HG02852 (cell line): ENCODE data around the gene KCNQ1.
A peak's percentile ranks its signal among the peaks of the same experiment; 100 is the strongest.

ENCODE experiments used
- ATAC-seq: cut with Tn5 transposase; IDR thresholded peaks from one replicate; pipeline ENCODE4 v1.9.1; 2021; ENCODE audit warnings: mild to moderate bottlenecking, moderate library complexity; ENCODE audit not compliant: unreplicated experiment

KCNQ1 gene

DNA sequence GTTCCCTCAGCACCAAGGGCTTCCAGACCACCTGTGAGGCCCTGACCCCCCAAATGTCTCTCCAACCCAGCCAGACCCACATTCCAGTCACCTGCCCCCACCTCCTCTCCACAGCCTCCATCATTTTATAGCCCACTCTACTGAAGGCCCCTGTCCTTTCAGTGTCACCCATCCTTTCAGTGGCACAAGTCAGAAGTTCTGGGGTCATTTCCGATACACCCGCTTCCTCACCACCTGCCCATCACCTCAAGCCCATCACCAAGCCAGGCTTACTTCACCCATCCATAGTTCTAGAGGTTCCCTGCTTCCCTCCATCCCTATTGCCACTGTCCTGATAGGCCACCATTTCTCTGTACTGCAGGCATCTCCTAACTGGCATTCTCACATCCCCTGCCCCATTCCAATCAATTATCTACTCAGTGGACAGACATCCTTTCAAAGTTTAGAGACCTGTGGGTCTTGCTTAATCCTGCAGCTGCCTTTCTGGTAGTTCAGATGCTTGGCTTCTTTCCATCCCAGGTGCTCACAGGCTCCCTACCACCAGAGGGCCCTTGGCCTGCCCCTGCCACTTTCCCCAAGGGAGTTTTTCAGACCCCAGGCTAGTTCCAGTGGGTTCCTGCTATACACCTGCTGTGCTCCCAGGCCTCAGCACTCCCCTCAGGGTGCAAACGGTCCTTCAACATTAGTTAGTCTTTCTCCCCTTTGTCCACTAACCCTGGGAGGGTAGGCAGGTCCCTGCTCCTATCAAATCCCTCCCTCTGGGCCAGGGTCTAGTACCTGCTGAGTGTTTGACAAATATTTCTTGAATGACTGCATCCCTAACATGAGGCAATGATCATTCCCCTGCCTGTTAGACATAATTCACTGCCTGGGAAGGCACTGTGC lies 247.4 kb downstream of the KCNQ1 start:
- no peak for ATAC-seq

DNA sequence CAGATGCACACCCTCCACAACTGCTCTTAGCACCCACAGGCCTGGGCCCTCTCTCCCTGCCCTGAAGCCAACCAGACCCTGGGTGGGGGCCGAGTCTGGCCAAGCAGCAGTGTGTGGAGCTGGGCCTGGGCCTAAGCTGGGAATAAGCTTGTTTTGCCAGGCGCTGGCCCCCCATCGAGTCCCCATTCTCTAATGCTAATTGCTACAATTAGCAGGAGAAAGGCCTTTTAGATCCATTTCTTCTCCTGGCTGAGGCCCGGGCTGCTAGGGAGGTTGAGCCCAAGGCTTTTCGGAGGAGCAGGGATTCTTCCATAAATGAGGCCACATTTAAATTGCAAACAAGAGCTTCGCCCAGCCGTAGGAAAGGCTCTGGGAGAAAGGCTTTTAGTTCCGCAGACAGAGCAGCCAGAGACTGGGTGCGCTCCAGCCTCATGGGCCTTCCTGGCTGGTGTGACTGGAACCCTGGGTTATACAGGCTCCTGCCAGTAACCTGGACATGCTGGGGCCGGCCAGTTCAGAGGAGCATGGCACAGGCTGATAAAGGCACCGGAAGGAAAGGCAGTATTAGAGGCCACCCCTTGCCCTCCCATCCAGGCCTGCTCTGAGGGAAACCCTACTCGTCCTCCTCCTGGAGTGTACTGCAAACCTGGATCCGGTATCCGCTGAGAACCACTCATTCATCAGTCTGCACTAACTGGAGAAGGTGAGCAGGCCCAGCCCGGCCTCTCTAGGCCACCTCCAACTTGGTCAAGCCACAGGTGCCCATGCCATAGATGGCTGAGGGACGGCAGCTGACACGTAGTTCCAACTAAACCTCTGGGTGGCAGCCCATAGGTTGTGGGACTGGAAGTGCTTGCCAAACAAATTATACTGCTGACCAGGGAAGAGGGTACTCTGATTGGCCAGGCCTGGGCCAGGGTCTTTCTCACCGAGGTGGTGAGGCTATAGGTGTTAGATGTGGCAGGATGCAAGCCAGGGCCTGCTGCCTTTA lies 248.8 kb downstream of the KCNQ1 start:
- no peak for ATAC-seq

DNA sequence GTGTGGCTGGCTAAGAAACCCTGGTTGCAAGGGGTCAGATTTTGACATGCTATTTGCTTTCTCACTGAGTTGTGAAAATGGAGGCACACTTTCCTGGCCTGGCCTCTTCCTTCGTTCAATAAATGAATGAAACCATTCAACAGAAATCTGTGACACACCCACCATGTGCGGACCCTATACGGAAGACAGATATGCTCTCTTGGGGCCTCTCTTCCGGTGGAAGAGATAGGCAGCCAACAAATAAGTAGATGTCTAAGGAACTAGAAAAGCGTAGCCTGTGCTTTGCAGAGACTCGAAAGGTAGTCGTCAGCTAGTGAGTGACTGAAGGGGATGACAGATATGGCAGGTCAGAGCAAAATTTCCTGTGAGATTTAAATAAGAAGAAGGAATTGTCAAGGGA lies 249.7 kb downstream of the KCNQ1 start:
- no peak for ATAC-seq

DNA sequence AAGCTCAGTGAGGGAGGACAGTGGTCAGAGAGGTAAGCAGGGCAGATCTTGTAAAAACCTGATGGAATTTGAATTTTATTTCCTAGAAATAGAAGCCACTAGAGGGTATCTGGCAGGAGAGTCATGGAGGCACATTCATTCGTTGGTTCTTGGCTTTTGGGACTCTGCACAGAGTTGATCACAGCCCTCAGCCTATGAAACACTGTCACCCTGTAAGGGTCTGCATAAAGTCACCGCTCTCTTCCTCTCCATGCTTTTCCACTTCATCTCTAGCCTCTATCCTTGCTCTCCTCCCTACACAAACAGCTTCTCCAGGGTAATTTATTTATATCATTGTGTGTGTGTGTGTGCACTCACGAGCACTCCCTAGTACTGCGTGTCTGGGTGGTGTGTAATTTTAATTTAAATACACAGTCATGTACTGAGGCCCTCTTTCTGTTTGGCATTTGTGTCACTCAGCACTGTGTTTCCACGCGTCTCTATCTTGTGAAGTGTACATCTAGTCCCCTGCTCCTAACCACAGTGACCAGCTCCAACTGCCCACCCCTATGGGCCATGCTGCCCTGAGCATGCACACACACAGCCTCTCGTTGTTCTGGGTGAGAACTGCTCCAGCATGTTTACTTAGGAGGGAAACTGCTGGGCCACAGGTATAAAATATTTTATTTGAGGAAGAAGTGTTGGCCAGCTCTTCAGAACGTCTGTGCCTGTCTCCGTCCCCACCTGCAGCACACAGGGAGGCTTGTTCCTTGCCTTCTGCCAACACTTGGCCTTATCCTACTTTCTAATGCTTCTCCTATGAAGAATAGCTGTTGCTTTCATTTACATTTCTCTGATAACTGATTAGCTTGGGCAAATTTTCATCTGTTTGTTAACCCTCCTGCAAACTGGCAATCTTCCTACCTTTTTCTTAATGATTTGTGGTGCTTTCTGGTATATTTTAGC lies 250.5 kb downstream of the KCNQ1 start:
- ATAC-seq: no peak

DNA sequence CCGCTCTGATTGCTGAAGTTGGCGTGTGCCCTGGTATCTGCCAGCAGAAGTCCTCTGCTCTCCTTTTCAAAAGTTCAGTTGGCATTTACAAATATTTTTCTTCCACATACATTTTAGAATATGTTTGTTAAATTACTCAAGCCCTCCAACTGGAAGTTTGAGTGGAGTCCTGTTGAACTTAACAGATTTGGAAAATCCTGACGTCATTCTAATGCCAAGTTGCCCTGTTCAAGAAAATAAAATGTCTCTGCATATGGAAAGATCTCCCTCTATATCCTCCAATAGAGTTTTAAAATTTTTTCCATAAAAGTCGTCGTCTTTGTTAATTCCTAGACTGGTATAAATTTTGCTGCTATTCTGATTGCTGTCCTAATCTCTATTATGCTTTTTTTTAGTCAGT lies 251.6 kb downstream of the KCNQ1 start:
- no peak for ATAC-seq

DNA sequence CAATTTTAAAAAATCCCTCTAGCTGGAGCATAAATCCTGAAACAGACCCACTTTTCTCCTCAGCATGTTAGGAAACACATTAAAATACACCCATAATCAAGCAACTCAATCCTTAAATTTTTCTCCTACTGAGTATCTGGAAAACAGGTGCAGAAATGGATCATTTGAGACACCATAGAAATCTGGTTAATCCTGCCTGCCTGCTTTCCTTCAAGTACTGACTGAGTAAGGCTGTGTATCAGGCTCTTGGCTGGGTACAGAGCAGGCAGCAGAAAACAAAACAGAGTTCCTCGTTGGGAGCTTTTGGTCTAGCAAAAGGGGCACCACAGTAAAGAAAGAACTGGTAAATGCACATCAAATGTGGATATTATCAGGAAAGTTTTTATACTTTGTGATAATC lies 253.1 kb downstream of the KCNQ1 start:
- no peak for ATAC-seq

DNA sequence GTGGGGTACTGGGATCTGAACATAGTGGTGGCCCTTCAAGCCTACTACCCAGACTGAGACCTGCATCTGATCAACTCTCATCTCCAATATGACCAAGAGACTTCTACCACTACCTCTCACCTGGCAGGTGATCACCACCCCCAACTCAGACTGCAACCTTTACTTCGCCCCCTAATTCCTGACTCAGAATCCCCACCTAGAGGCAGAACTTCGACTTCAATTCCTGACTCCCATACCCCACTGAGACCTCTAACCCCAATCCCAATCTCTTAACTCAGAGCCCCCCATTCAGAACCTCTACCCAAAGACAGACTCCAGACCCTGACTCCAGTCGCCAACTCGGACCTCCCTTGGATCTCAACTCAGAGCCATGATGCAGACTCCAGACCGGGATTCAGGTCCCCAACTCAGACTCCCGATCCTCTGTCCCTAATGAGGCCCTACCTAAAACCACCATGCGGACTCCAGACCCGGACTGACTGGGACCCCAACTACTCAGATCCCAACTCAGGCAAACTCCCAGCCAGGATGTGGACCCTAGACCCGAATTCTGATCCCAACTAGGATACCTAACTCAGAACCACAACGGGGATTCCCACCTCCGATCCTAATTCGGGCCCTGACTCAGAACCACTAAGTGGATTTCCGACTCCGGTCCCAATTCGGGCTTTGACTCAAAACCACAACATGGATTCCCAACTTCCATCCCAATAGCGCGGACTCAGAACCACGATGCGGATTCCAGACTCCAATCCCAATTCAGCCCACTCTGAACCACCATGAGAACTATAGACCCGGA lies 253.8 kb downstream of the KCNQ1 start:
- ATAC-seq: no peak

DNA sequence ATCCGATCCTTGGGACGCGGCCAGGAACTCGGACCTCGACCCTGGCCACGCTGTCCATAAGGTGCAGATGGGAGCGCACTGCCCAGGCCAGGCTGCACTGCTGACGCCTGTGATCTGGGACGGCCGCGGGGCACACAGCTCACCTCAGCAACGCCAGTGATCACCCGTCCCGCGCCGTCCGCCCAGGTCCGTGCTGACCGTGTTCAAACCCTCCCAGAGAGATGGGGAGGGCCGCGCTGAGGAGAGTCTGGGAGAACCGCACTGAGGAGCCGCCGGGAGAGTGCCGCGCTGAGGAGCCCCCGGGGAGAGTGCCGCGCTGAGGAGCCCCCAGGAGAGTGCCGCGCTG lies 254.3 kb downstream of the KCNQ1 start:
- ATAC-seq: no peak

DNA sequence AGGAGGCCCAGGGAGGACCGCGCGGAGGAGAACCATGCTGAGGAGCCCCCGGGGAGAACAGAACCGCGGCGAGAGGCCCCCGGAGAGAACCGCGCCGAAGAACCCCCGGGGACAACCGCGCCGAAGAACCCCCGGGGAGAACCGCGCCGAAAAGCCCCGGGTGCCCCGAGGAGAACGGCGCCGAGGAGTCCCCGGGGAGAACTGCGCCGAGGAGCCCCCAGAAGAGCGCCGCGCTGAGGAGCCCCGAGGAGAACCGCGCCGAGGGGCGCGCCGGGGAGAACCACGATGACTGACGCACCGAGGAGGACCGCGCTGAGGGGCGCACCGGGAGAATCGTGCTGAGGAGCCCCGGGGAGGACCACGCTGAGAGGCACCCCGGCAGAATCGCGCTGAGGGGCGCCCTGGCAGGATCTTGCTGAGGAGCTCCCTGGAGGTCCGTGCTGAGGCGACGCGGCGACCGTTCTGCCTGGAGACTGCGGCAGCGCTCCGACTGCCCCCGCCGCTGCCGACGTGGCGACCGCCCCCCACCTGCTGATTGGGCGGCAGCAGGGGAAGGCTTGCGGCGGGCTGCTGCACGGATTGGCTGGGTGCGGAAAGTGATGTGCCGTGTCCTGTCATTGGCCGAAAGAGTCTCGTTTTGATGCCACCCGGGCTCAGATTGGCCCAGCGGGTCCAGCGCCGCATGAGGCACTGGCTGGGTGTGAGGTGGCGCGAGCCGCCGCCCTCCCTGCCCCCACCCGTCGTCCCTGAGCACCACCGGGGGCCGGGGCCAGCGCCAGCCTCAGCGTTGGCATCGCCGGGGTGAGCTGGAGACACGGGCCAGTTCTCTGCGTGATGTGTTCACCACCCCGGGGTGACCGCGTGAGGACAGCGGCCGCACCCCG lies 255.0 kb downstream of the KCNQ1 start, which contains the start of gene KCNQ1OT1:
Gene KCNQ1OT1 (minus strand): TSS at position 464 of the 884 bp plus-strand sequence.
- ATAC-seq: peak; percentile 91

DNA sequence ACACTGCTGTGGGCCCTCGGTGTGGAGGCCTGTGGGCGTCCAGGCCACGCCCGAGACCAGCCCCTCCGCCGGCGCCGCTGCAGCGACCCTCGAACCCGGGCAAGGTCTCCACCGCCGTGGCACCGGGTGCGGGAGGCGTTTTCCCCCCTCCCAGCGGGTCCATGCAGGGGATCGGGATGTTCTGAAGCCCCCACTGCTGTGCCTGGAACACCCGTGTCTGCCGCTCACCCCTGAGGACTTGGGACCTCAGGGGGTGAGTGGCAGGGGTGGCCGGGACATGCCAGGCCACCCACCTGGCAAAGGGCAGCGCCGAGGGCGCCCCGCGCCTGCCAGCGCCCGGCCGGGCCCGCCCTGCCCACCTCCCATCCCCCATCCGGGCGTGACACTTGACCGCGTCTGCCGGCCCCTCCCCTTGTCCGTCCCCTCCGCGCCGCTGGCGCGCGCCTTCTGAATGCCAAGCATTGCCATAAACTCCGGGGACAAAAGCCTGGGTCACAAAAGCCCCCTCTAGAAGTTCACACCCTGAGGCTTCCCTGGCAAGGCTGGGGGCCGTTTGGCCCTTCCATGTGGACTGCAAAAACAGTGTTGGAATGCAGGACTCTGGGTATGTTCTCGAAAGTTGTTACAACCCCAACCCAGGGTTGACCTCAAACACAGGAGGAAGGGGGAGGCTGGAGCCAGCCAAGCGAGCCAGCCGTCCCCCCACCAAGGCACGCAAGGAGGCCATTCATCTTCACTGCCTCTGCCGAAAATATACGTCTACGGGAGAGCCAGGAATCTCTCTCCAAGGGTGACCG lies 255.8 kb downstream of the KCNQ1 start:
- peak; percentile 30 for ATAC-seq

DNA sequence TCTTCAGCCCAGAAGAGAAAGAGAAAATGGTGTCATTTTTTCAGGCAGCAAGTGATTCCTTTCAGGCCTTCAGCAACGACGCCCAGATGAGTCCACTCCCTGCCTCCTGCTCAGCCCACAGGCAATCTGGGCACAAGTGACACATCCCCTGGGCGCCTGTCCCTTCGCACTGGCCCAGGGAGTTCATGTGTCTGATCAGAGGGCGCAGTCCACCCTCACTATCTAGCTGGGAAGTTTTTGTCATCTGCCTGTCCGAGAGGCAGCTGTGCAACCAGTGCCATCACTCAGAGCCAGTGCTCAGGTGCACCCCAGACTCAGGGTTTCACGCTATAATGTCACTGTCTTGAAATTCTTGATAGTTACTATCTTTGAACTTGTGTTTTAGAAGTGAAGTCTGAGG lies 256.4 kb downstream of the KCNQ1 start:
- ATAC-seq: no peak

DNA sequence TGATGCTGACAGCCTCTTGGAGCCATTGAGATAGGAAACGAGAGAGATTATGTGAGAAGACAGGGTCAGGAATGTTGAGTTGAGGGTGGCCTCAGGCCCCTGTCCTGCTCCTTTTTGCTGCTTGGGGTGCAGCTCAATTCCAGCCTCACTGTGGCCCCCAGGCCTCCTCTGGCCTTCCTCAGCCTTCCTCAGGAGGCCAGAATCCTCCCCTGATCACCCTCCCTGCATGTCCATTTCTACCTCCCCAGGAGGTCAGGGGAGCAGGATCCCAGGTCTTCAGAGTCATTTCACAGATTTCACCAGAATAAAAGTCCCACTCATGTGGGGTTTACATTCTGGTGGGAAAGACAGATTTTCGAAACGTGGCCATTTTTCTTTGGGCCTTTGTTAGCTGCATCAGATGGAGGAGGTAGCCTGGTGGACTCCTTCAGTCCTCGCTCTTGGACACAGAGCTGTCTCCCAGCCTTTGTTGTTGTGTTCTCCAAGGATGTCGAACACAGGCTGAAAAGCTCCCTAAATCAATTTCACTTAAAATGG lies 257.2 kb downstream of the KCNQ1 start:
- no peak for ATAC-seq

DNA sequence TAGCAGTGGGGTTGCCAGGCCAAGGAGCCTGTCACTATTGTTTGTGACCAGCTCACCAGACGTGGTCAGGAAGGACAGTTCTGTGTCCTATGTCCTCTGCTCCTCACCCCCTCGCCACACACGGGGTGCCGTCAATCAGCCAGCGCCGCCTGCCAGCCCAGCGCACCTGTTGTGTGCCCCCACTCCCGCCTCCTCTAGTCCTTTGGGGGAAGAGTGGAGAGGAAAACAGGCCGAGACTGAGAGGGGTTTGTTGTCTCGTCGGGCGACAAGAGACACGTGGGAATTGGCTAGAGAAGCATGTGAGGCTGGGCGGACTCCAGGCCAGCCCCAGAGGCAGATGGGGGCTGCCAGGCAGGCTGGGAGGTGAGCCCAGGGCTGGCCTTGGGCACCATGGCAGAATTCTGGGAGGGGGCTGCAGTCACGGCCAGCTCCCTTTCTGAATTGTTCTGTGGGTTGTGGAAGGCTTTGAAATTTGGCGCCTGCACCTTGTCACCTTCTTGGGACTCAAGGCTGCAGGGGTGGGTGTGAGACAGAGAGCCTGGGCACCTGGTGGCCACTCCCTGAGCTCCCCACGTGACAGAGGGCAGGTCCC lies 258.1 kb downstream of the KCNQ1 start:
- ATAC-seq: no peak

DNA sequence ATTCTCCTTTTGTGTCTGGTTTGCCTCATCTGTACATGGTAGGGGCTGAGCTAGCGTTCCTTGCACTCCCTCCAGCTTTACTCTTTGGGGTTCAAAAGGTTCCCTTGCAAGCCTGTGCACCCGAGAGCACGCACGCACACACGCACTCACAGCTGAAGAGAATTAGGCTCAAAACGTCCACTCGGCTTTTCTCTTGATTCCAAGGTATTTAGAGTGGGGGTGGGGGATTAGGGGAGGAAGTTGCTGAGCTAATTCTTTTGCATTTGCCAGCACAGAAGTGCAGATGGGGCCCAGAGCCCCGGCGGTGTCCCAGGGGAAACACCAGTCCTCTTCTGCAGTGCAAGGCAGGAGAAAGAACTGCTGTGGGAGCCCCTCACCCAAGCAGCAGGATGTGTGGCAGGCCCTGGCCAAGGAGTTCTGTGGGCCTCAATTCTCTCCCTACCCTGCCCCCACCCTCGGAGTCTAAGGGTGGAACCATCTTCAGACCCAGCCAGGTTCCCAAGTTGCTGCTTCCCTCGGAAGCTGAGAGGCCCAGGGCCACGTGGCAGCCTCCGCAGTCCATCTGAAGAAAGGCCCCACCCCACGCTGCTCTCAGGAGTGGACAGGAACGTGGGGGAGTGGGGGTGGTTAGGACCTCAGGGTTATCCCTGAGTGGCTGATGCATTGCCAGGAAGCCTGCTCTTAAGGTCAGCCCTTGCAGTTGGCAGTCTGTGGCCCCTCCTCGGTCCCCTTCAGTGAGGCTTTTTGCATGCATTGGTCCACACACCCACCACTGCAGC lies 258.7 kb downstream of the KCNQ1 start:
- ATAC-seq: no peak

DNA sequence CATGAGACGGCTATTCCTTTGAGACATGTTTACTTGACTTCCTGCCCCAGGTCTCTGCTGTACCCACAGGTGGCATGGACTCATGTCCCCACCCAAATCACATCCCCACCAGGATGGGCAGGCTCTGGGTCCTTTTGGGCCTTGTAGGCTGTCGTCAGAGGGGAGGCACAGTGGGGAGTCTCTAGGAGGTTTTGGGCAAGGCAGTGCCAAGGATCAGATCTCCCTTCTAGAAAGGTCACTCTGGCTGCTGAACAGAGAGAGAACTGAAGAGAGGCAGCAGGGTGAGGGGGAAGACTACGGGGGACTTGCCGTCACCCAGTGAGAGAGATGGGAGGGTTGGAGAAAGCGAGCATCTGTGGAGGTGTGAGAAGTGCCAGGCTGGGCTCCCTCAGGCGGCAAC lies 259.5 kb downstream of the KCNQ1 start:
- no peak for ATAC-seq

DNA sequence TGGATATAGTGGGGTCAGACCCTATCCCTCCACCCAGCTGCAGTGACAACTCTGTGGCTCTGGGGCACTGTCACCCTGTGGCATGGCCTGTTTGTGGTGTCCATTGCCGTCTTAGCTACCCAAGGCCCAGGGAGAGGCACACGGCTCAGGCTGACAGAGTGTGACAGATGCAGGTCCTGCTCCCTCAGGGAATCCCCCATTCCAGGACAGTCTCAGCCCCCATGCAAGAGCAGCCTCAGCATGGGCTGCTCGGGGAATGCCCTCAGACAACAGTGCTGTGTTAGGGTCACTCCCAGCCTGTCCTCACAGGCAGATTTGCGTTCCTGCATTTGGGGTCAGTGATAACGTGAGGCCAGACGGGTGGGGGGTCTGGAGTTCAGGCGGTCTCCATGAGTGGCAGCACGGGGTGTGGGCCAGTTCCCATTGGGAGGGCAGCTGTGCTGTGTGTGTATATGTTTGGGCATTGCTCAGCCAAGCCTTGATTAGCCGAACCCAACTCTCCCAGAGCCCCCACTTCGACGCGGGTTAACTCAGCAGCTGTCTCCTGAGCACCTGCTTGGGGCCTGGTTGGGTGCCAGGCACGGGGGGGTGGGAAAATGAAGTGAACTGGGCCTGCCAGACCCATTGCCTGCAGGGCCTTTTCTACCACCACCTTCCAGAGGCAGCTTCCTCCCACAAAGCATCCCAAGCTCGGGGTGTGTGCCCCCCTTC lies 260.2 kb downstream of the KCNQ1 start:
- no peak for ATAC-seq
